ENCODE data around the gene IRAK1BP1. TPM values are rescaled to one million over a fixed set of nuclear protein-coding genes. Genes with fewer than 3 reads are reported as not detected.
A peak's percentile ranks its signal among the peaks of the same experiment; 100 is the strongest.

Gene IRAK1BP1
- total and polyA plus RNA-seq, 10 of the 15 experiments (the other 5 are each of a cell fraction or from before 2014, with no cell fraction given) = 2.3 to 6.7 (median 3.9) TPM

- TF ChIP-seq BCLAF1 (IDR thresholded peaks at IDR 0.05) (no peak), MYB (IDR thresholded peaks at IDR 0.05; ENCODE audit: borderline replicate concordance, low read depth, low read length) (no peak), CREM (IDR thresholded peaks at IDR 0.05; ENCODE audit: low read depth) (peak; percentile 82), SREBF1 (IDR thresholded peaks at IDR 0.05; ENCODE audit: low read length) (no peak), ATF7 (IDR thresholded peaks at IDR 0.05; ENCODE audit: low read depth) (peak; percentile 67; the same call in 1 of the 2 replicates), ZNF217 (IDR thresholded peaks at IDR 0.05) (no peak), TCF7 (IDR thresholded peaks at IDR 0.05; ENCODE audit: borderline replicate concordance) (no peak), ELK1 (IDR thresholded peaks at IDR 0.05; ENCODE audit: low read depth, low read length) (no peak), ZNF207 (IDR thresholded peaks at IDR 0.05; ENCODE audit: borderline replicate concordance) (peak; percentile 85; the same call in 1 of the 2 replicates), SKIL (IDR thresholded peaks at IDR 0.05; ENCODE audit: low read depth, poor library complexity, severe bottlenecking) (no peak), ATF2 (IDR thresholded peaks at IDR 0.05; ENCODE audit: low read length) (no peak), NRF1 (conservative IDR thresholded peaks at IDR 0.05; ENCODE audit: low read depth, low read length) (no peak), RUNX3 (IDR thresholded peaks at IDR 0.05; ENCODE audit: low read length) (no peak), NR2F1 (conservative IDR thresholded peaks at IDR 0.05) (no peak), DPF2 (IDR thresholded peaks at IDR 0.05) (no peak; the same call in 1 of the 2 replicates), POLR2AphosphoS5 (IDR thresholded peaks at IDR 0.05; ENCODE audit: low read length) (peak; percentile 71), RB1 (IDR thresholded peaks at IDR 0.05; ENCODE audit: borderline replicate concordance) (no peak), SMAD1 (IDR thresholded peaks at IDR 0.05; ENCODE audit: low read depth, partially characterized antibody) (no peak), GATAD2B (conservative IDR thresholded peaks at IDR 0.05; ENCODE audit: low read depth) (no peak), MLLT1 (IDR thresholded peaks at IDR 0.05) (peak; percentile 86; the same call in 1 of the 2 replicates), CEBPB (IDR thresholded peaks at IDR 0.05; ENCODE audit: borderline replicate concordance in 1 of 2, low read depth in 2 of 2, low read length in 2 of 2) (no peak)
Observed at GRCh38 chr6:78867370-78868040, at the start of gene IRAK1BP1 (continued).
